GM12891 (cell line): Measurements from ENCODE around the gene MMS19.

Experiments used
- DNase-seq: peaks from one replicate; pipeline ENCODE4 v3.0.0; 2011; ENCODE audit warnings: low spot score; ENCODE audit not compliant: insufficient read length
- FAIRE-seq: peaks from 2 replicates; lab custom pipeline; 2011; peaks lifted over from hg19 to GRCh38; lab: Jason Lieb, UNC
- PAX5 ChIP-seq: IDR thresholded peaks from 2 replicates; pipeline ENCODE4 v1.6.1; 2011; ENCODE audit warnings: low read length, moderate library complexity, mild to moderate bottlenecking; ENCODE audit not compliant: insufficient read depth, severe bottlenecking
- POLR2A ChIP-seq: IDR thresholded peaks from 2 replicates; pipeline ENCODE4 v1.6.1; 2011; ENCODE audit warnings: low read depth, low read length, control low read depth
- POLR2AphosphoS5 ChIP-seq: IDR thresholded peaks from 2 replicates; pipeline ENCODE4 v1.6.1; 2011; ENCODE audit warnings: low read depth, low read length, control low read depth
- POU2F2 ChIP-seq: IDR thresholded peaks from 2 replicates; pipeline ENCODE4 v1.6.1; 2011; ENCODE audit warnings: low read depth, mild to moderate bottlenecking, control low read depth, low read length, moderate library complexity
- SPI1 ChIP-seq: IDR thresholded peaks from 2 replicates; pipeline ENCODE4 v1.6.1; 2011; ENCODE audit warnings: low read depth, low read length, control low read depth
- TAF1 ChIP-seq: IDR thresholded peaks from 2 replicates; pipeline ENCODE4 v1.6.1; 2011; ENCODE audit warnings: low read depth, low read length, control low read depth

The MMS19 gene

DNA sequence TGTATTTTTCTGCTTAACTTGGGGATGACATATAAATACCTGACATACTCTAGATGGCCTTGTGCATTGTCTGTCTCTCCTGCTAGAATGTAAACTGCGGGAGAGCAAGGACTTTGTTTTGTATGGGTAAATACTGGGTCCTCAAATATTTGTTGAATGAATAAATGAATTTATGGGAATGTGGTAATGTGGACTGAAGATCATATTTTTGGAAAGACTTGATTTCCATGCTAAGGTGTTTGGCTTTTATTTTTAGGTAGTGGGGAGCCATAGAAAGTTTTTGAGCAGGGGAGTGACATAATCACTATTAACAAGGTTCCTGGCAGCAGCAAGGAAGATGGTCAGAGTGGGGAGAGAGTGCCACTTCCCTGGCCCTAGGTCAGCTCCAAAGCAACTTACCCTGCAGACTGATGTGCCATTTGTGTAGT, 27.5 kb upstream of the MMS19 start:
- DNase-seq = no peak
- TF ChIP-seq TAF1 (no peak), POLR2AphosphoS5 (no peak), PAX5 (no peak), SPI1 (no peak), POLR2A (no peak), POU2F2 (no peak)
- FAIRE-seq = no peak

DNA sequence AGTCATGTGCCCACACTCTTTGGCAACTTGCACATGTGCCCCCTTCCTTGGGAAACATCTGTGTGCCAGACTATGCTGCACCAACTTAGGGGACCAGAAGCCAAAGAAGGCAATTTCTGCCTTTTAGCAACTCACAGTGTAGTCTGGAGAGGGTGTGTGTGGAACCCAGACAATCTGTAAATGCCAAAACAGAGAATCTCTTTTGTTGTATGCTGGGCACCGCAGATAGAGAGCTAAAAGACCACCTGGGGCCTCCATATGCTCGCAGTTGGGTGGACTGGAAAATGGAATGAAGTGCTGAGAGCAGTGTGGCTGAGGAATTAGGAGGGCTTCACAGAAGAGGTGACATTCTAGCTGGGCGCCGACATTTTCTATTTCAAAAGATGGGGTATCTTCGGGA, 26.9 kb upstream of the MMS19 start:
- no peak for FAIRE-seq
- DNase-seq = no peak
- TF ChIP-seq POLR2AphosphoS5 = no peak
- no peak for TF ChIP-seq PAX5

DNA sequence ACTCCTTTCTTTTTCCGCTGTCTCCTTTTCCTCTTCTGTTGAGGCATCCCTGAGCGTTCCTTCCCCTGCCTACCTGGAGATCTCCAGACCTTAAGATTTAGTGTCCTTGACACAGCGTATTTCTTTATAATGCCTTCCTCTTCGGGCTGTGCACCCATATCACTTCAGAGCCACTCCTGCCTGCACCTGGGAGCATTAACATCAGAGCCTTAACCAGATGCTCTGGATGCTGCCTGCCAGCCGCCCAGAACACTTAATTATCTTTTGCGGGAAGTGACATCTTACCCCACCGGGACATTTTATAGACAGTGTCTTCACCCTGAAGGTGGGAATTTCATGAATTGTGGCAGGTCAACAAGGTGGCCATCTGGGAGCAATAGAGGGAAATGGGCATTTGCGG, 24.7 kb upstream of the MMS19 start:
- DNase-seq = no peak
- no peak for TF ChIP-seq POLR2AphosphoS5
- no peak for TF ChIP-seq SPI1
- TF ChIP-seq POLR2A = no peak
- TF ChIP-seq TAF1 = no peak
- no peak for TF ChIP-seq POU2F2
- no peak for TF ChIP-seq PAX5
- no peak for FAIRE-seq

DNA sequence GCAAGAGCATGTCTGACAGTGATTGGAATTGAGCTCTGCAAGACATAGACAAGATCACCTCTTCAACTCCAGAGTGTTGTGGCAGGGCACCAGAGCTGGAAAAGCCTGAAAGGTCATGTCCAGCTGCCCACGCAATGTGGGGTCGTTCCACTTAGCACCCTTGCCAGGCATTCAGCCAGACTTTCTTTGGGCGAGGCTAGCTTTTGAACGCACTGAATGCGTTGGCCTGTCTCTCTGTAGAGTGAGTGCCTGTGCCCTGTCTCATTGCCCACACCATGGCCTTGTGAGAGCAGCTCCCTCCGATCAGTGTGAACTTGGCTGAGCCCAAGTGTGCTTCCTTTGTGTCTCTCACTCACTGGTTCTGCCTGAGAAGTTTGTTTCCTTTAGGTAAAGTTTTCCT, 23.8 kb upstream of the MMS19 start:
- no peak for DNase-seq
- no peak for FAIRE-seq
- TF ChIP-seq PAX5 (no peak), SPI1 (no peak), TAF1 (no peak), POU2F2 (no peak), POLR2AphosphoS5 (no peak), POLR2A (no peak)

DNA sequence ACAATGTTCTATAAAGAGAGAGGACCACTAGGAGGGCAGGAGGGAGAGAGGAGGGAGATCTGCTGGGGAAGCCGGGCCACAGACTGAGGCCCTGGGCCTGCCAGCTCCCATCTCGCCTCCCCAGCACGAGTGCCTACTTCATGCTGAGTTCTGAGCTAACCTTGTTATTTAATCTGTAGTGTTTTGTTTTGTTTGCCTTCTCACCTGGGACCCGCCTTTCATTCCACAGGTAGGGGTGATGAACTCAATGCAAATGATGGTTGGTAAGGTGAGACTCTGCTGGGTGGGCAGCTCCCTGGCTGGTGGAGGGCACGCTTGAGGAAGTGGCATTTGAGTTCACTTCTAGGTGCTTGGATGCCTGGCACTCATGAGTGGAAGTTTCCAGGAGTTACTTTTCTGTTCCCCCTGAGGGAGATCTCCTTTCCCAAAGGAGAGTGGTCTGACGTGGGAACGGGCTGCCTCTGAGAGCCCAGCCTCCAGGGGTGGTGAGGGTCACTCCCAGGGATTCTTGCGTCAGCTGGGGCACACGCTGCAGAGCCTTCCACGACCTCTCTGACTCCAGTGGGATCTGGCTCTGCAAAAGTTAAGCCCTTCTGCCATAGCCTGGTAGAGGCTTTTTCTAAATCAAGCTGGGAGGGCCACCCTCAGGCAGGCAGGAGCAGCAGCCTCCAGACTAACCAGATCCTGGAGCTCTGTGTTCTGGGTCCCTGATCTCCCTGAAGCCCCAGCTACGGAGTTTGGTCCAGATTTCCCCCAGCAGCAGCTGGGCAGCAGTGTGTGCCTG, 22.9 kb upstream of the MMS19 start:
- FAIRE-seq = no peak
- no peak for DNase-seq
- TF ChIP-seq POU2F2 (no peak), POLR2A (no peak), TAF1 (no peak), POLR2AphosphoS5 (no peak), PAX5 (no peak), SPI1 (no peak)

DNA sequence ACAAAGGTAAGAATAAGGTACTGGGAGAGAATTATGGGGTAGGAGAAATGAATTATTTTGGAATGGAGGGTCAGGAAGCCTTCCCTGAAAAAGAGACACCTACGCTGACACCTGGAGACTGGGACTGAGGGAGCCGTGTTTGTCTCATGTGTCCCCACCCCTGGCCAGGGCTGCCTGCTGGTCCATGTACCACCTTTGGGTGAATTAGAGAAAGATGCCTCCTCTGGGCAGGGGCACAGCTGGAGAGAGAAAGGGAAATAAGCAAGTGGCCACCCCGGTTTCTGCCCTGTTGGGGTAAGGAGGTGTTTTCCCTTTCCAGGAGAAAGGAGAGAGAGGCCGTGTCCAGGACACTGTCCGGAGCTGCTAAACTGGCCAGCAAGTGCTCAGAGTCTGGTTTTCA, 22.3 kb upstream of the MMS19 start:
- TF ChIP-seq POLR2A (no peak), PAX5 (no peak), POU2F2 (no peak), TAF1 (no peak), SPI1 (no peak)
- DNase-seq (no peak), FAIRE-seq (no peak)

DNA sequence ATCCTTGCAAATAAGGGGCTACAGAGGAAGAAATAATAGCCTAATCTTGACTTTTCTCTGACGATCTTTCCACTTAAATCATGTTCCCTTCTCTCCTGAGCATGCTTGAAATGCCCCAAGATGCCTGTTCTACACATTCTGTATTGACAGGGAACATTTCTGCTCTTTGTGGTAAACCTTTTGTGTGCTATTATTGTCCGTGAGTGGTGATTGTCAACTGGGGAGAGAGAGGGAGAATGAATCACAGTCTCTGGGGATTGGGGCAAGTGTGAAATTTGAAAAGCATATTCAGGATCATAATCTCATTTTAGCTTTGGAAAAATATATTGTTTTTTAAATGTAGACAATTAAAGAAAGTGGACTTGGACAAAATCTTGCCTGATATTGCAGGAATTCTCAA, 21.1 kb upstream of the MMS19 start:
- TF ChIP-seq PAX5 (no peak), POLR2A (no peak), TAF1 (no peak), POU2F2 (no peak), POLR2AphosphoS5 (no peak), SPI1 (no peak)
- FAIRE-seq = no peak
- DNase-seq = no peak

DNA sequence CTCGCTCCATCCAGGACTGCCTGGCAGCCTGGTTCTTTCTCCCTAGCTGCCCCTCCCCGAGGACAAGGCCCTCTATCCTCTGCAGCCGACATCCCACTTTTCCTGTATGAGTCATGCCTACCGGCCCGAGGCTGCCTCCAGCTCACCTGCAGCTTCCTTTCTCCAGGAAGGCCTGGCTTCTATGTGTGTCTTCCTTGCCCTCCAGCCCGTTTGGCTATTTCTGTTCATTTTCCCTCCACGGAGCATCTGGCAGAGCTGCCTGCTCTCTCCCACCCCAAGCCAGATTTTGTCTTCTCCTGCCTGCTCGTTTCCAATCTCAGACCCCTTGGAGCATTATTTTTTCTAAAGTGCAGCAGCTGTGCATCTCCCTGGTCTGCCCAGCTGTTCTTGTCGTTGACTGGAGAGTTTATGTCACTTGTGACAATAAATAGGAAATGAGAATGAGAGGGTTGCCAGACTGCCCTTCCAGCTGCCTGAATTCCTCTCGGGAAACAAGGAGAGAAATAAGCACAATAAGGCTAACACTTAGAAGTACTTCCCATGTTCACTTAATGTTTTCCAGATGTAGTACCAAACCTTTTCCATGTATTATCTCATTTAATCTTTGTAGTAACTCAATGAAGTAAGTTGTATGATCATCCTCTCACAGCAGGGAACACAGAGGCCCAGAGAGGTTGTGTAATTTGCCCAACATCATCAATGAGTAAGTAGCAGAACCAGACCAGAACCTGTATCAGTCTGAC, 20.2 kb upstream of the MMS19 start:
- TF ChIP-seq PAX5 = no peak
- FAIRE-seq = no peak
- no peak for DNase-seq

DNA sequence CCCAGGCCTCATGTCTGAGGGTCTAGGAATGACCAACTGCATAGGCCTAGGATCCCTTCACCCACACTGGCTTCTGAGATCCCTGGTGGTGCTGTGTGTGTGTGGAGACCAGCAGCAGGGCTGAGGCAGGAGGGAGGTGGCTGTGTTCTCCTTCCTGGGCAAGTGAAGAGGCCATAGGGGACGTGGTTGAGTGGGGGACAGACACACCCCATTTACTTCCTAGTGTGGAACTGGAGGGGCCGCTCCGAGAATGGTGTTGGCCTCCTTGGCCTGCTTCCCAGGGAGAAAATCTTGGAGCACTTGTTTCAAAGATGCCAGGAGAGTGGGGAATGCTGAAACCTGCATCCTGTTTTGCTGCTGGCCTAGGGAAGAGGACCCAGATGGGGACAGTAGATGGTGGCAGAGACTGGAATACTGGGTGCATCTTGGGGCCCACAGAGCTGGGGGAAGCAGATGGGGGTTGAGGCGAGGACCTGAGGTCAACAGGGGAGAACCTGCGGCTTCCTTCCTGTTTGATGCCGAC, 19.6 kb upstream of the MMS19 start:
- FAIRE-seq = no peak
- TF ChIP-seq SPI1 (no peak), POU2F2 (no peak), TAF1 (no peak), POLR2A (no peak), PAX5 (no peak), POLR2AphosphoS5 (no peak)
- no peak for DNase-seq

DNA sequence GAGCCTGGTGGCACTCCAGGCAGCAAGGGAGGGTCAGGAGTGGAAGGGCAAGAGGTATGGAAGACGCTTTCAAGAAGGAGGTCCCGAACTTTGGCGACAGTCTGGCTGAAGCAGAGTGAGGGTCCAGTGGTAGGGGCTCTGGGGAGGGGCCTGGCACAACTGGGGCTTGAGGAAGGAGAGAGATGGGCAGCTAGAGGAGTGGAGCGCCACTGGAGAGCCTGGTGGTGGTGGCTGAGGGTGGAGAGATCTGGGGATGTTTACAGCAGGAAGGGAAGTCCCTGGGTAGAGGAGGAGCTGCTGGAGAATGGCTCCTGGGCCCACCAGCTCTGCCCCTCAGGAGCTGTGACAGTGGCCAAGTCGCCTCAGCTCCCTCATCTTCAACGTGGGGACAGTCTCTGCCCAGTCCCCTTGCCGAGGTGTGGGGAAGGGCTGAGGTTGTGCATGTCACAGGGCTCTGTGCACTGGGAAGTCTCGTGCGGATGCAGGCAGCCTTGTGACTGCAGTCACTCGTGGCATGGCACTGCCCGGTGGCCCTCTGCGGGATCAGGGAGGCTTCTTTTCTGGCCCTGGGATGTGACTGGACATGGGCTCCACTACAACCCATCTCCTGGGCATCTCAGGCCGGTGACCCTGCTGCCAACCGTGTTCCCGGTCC, 19.0 kb upstream of the MMS19 start:
- TF ChIP-seq SPI1 (no peak), POLR2A (no peak), POU2F2 (no peak)
- DNase-seq = no peak
- FAIRE-seq = no peak
